GM23248 (cell line): ENCODE data around the gene SRR. TPM values are rescaled to one million over a fixed set of nuclear protein-coding genes. Genes with fewer than 3 reads are reported as not detected.

Experiments used
- DNase-seq: peaks from one replicate; pipeline ENCODE4 v3.0.0-alpha.2; 2015
- H2AFZ ChIP-seq: fragments of 200-600 bp; sonication (generic); 2 replicates; pipeline ENCODE4 v1.6.1; 2016; ENCODE audit warnings: antibody characterized with exemption
- H3F3A ChIP-seq: fragments of 200-600 bp; sonication (generic); 2 replicates; pipeline ENCODE4 v1.6.1; 2016; ENCODE audit warnings: mild to moderate bottlenecking, antibody characterized with exemption, mixed run types; ENCODE audit not compliant: insufficient read depth
- H3K27ac ChIP-seq: fragments of 200-600 bp; sonication (generic); 2 replicates; pipeline ENCODE4 v1.5.1; 2016; ENCODE audit warnings: mild to moderate bottlenecking
- H3K27me3 ChIP-seq: fragments of 200-600 bp; sonication (generic); replicated peaks from 2 replicates; pipeline ENCODE4 v1.6.1; 2016; ENCODE audit warnings: mild to moderate bottlenecking; ENCODE audit not compliant: insufficient read depth
- H3K36me3 ChIP-seq: fragments of 200-600 bp; sonication (generic); 2 replicates; pipeline ENCODE4 v1.6.1; 2016; ENCODE audit warnings: low read depth, mild to moderate bottlenecking
- H3K4me1 ChIP-seq: fragments of 200-600 bp; sonication (generic); 2 replicates; pipeline ENCODE4 v1.6.1; 2016; ENCODE audit warnings: mild to moderate bottlenecking; ENCODE audit not compliant: insufficient read depth
- H3K4me2 ChIP-seq: fragments of 200-600 bp; sonication (generic); one replicate; pipeline ENCODE4 v1.6.1; 2016; ENCODE audit warnings: mild to moderate bottlenecking; ENCODE audit not compliant: unreplicated experiment
- H3K4me3 ChIP-seq: fragments of 200-600 bp; sonication (generic); 2 replicates; pipeline ENCODE4 v1.5.1; 2016; ENCODE audit warnings: mild to moderate bottlenecking
- H3K79me2 ChIP-seq: fragments of 200-600 bp; sonication (generic); 2 replicates; pipeline ENCODE4 v1.6.1; 2016; ENCODE audit warnings: mild to moderate bottlenecking; ENCODE audit not compliant: insufficient read depth
- H3K9ac ChIP-seq: fragments of 200-600 bp; sonication (generic); 2 replicates; pipeline ENCODE4 v1.6.1; 2016; ENCODE audit warnings: mild to moderate bottlenecking
- H3K9me2 ChIP-seq: fragments of 200-600 bp; sonication (generic); 2 replicates; pipeline ENCODE4 v1.6.1; 2016; ENCODE audit warnings: mixed run types, mild to moderate bottlenecking, moderate library complexity; ENCODE audit not compliant: insufficient read depth
- H3K9me3 ChIP-seq: fragments of 200-600 bp; sonication (generic); one replicate; pipeline ENCODE4 v1.6.1; 2017; ENCODE audit warnings: low read depth
- H4K20me1 ChIP-seq: fragments of 200-600 bp; sonication (generic); 2 replicates; pipeline ENCODE4 v1.6.0; 2016; ENCODE audit not compliant: insufficient read depth
- EZH2 ChIP-seq: fragments of 200-600 bp; sonication (generic); IDR thresholded peaks from 2 replicates; pipeline ENCODE4 v1.6.1; 2018; ENCODE audit warnings: antibody characterized with exemption, mild to moderate bottlenecking; ENCODE audit not compliant: insufficient read depth, poor library complexity, severe bottlenecking
- EZH2phosphoT487 ChIP-seq: fragments of 200-600 bp; sonication (generic); IDR thresholded peaks from 2 replicates; pipeline ENCODE4 v1.6.1; 2018; ENCODE audit warnings: antibody characterized with exemption, moderate library complexity, mild to moderate bottlenecking, low read depth; ENCODE audit not compliant: insufficient read depth
- WGBS, 2 experiments: methylation state at CpG; one replicate each; pipeline ENCODE4 v1.1.6; 2015 to 2017; ENCODE audit warnings: low lambda C conversion rate in 2 of 2, low coverage in 1 of 2; ENCODE audit errors: missing lambda C conversion rate in 2 of 2; 5-methylcytosine and 5-hydroxymethylcytosine counted together
- in situ Hi-C: fragments of 300-500 bp; cut with MboI; formaldehyde crosslinking; loops from 2 replicates; pipeline ENCODE4 v1.15.0; 2020
- polyA plus RNA-seq: library from polyadenylated mRNA; unstranded; fragments of >200 nt; fragmentation: Nextera tagmentation; extraction: Ambion mirVana; gene quantifications from 2 replicates; pipeline ENCODE4 v1.2.1, GENCODE V29; 2016
- total RNA-seq: library from RNA; depleted of rRNA; stranded (reverse); fragments of >200 nt; shearing (Covaris generic); gene quantifications from 2 replicates; pipeline ENCODE4 v1.2.3, GENCODE V29; 2014

The SRR gene
- total and polyA plus RNA-seq, 2 experiments from 2014 or later = 24.2 to 28.8 TPM

GRCh38 chr17:2295575-2295974 is 8.2 kb upstream of the SRR start:
- Histone ChIP-seq H3K9me3 (no peaks in the 10 kb centered on the region), H3F3A (peaks cover 8% of the 10 kb centered on the region; the same call in 1 of the 2 replicates), H3K4me2 (no peak overlapping the region), H2AFZ (no peak overlapping the region), H3K27me3 (no peaks in the 10 kb centered on the region), H3K4me1 (peaks cover 8% of the 10 kb centered on the region), H3K4me3 (no peak overlapping the region), H3K9me2 (no peaks in the 10 kb centered on the region), H3K79me2 (peaks cover 64% of the 10 kb centered on the region), H3K36me3 (peaks cover 28% of the 10 kb centered on the region; the same call in 1 of the 2 replicates), H3K9ac (no peak overlapping the region), H3K27ac (no peak overlapping the region), H4K20me1 (no peaks in the 10 kb centered on the region)
- in situ Hi-C loops = no loop called here
- 90 to 95% methylated on average over 1 of the region's 1 CpG for WGBS, 2 experiments
- TF ChIP-seq EZH2 (no peak), EZH2phosphoT487 (no peak)
- peak; percentile 8 for DNase-seq

- H3K27ac ChIP-seq = no peak overlapping the region
- no peak overlapping the region for H3K4me2 ChIP-seq
- H3K27me3 ChIP-seq = no peaks in the 10 kb centered on the region
- in situ Hi-C loops = no loop called here
- no peak for DNase-seq
- no peak overlapping the region for H3K4me3 ChIP-seq
- no peak overlapping the region for H2AFZ ChIP-seq
- 91 to 92% methylated on average over 5 of the region's 5 CpGs for WGBS, 2 experiments
- H3K9me2 ChIP-seq = no peaks in the 10 kb centered on the region
- H3K9me3 ChIP-seq = no peaks in the 10 kb centered on the region
- H3K36me3 ChIP-seq = peaks cover 20% of the 10 kb centered on the region; the same call in 1 of the 2 replicates
- peaks cover 78% of the 10 kb centered on the region for H3K79me2 ChIP-seq
- H3K9ac ChIP-seq = no peak overlapping the region
- peaks cover 7% of the 10 kb centered on the region; the same call in 1 of the 2 replicates for H3F3A ChIP-seq
- TF ChIP-seq EZH2phosphoT487 (no peak), EZH2 (no peak)
- H4K20me1 ChIP-seq = no peaks in the 10 kb centered on the region
- peaks cover 8% of the 10 kb centered on the region for H3K4me1 ChIP-seq
Measured at GRCh38 chr17:2297023-2297422, 6.7 kb upstream of the SRR start.

GRCh38 chr17:2299136-2299535 is 4.6 kb upstream of the SRR start:
- in situ Hi-C loops = no loop called here
- H3K9me2 ChIP-seq = no peaks in the 10 kb centered on the region
- DNase-seq = peak; percentile 17
- H3K9me3 ChIP-seq = no peaks in the 10 kb centered on the region
- WGBS, 2 experiments = 90 to 92% methylated on average over 9 to 12 of the region's 12 CpGs
- H3K36me3 ChIP-seq = peaks cover 20% of the 10 kb centered on the region; the same call in 1 of the 2 replicates
- peaks cover 90% of the 10 kb centered on the region for H3K79me2 ChIP-seq
- H3K27me3 ChIP-seq = no peaks in the 10 kb centered on the region
- no peak overlapping the region for H3K9ac ChIP-seq
- H2AFZ ChIP-seq = no peak overlapping the region
- no peak overlapping the region for H3K4me2 ChIP-seq
- H3K4me3 ChIP-seq = no peak overlapping the region
- no peak overlapping the region for H3K27ac ChIP-seq
- no peaks in the 10 kb centered on the region for H4K20me1 ChIP-seq
- no peak for TF ChIP-seq EZH2phosphoT487
- TF ChIP-seq EZH2 = no peak
- H3F3A ChIP-seq = no peaks in the 10 kb centered on the region; the same call in 1 of the 2 replicates
- 0 out of 2 replicates have a peak, but pooled peaks cover 7% of the 10 kb centered on the region for H3K4me1 ChIP-seq

- Histone ChIP-seq H3K9me2 (no peaks in the 10 kb centered on the region), H4K20me1 (no peaks in the 10 kb centered on the region), H3K9me3 (no peaks in the 10 kb centered on the region), H3K4me3 (no peak overlapping the region), H3K9ac (no peak overlapping the region), H3K79me2 (peaks cover 90% of the 10 kb centered on the region), H3K27ac (no peak overlapping the region), H2AFZ (no peak overlapping the region), H3K36me3 (peaks cover 17% of the 10 kb centered on the region; the same call in 1 of the 2 replicates), H3K27me3 (no peaks in the 10 kb centered on the region), H3F3A (no peaks in the 10 kb centered on the region; the same call in 1 of the 2 replicates), H3K4me2 (no peak overlapping the region), H3K4me1 (0 out of 2 replicates have a peak, but pooled peaks cover 7% of the 10 kb centered on the region)
- in situ Hi-C loops = no loop called here
- 97 to 98% methylated on average over 16 to 22 of the region's 22 CpGs for WGBS, 2 experiments
- TF ChIP-seq EZH2phosphoT487 (no peak), EZH2 (no peak)
- no peak for DNase-seq
Measured at GRCh38 chr17:2299756-2300155, 4.0 kb upstream of the SRR start.

DNA sequence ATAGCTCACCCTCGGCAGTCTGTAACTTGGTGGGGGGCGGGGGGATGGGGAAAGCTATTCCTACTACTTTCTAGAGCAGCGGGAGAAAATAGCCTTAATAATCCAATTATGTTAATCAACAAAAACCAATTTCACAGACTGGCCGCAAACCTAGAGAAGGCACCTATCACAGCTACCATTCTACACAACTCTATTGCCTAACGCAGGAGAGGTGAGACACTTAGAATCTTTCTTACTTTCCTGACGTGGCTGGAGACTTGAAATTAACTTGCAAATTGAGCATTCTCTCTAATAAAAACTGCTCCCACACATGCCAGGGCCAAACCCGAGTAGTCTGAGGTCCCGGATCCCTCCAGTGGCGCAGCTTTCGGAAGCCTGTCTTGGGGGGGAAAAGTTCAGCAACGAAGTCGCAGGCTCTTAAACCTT is 959 bp upstream of the SRR start:
- 0 to 1% methylated on average over 12 of the region's 12 CpGs for WGBS, 2 experiments
- TF ChIP-seq EZH2phosphoT487 = no peak
- no peak for TF ChIP-seq EZH2
- H3K27ac ChIP-seq = peak overlapping the region; percentile 85
- H3K4me3 ChIP-seq = peak overlapping the region; percentile 97
- H3F3A ChIP-seq = no peaks in the 10 kb centered on the region; the same call in 1 of the 2 replicates
- no peaks in the 10 kb centered on the region for H3K27me3 ChIP-seq
- H3K79me2 ChIP-seq = peaks cover 87% of the 10 kb centered on the region
- in situ Hi-C loops = no loop called here
- no peaks in the 10 kb centered on the region for H3K9me2 ChIP-seq
- peak overlapping the region; percentile 90 for H3K4me2 ChIP-seq
- no peaks in the 10 kb centered on the region for H3K9me3 ChIP-seq
- H4K20me1 ChIP-seq = no peaks in the 10 kb centered on the region
- peak overlapping the region; percentile 95 for H3K9ac ChIP-seq
- no peak for DNase-seq
- H3K36me3 ChIP-seq = peaks cover 5% of the 10 kb centered on the region; the same call in 1 of the 2 replicates
- H2AFZ ChIP-seq = peak overlapping the region; percentile 86
- 0 out of 2 replicates have a peak, but pooled peaks cover 7% of the 10 kb centered on the region for H3K4me1 ChIP-seq
